ENCODE results near the gene COX7A1. TPM values are rescaled to one million over a fixed set of nuclear protein-coding genes. Genes with fewer than 3 reads are reported as not detected.
"Not testable (repeated sequence)": the region's sequence is repeated elsewhere in the genome, so short reads cannot be mapped to it uniquely, and the experiment has no call there.

The COX7A1 gene
- not detected for total RNA-seq

- Mint-ChIP-seq H3K4me1 (ENCODE audit: low read depth) (no peaks in the 10 kb centered on the region), H3K4me3 (no peak within 1 kb of the TSS), H3K9me3 (no peaks in the 10 kb centered on the region), H3K36me3 (ENCODE audit: insufficient read depth) (peaks cover 22% of the 10 kb centered on the region), H3K27me3 (ENCODE audit: low read depth) (no peaks in the 10 kb centered on the region)
- DNase-seq (no peak), ATAC-seq (no peak)
These were observed at the start of gene COX7A1 for GRCh38 chr19:36152352-36153091. Gene COX7A1, minus strand, starts transcription at chr19:36152447. Its CDS starts 40 bp downstream, at chr19:36152407.

- no peak for DNase-seq
- Mint-ChIP-seq H3K36me3 (ENCODE audit: insufficient read depth) (peaks cover 15% of the 10 kb centered on the region), H3K27me3 (ENCODE audit: low read depth) (no peaks in the 10 kb centered on the region), H3K9me3 (no peaks in the 10 kb centered on the region), H3K4me1 (ENCODE audit: low read depth) (no peaks in the 10 kb centered on the region), H3K4me3 (no peak overlapping the region)
- ATAC-seq, result no peak
These were observed 49.4 kb upstream of the COX7A1 start for GRCh38 chr19:36201684-36202083.

- no peak for DNase-seq
- Mint-ChIP-seq H3K4me3 (no peak overlapping the region), H3K9me3 (no peaks in the 10 kb centered on the region), H3K4me1 (ENCODE audit: low read depth) (no peaks in the 10 kb centered on the region), H3K27me3 (ENCODE audit: low read depth) (no peaks in the 10 kb centered on the region), H3K36me3 (ENCODE audit: insufficient read depth) (peaks cover 18% of the 10 kb centered on the region)
- ATAC-seq, result no peak
These were observed 45.9 kb upstream of the COX7A1 start for GRCh38 chr19:36198119-36198518.

- H3K4me1 Mint-ChIP-seq (ENCODE audit: low read depth), result no peaks in the 10 kb centered on the region
- H3K27me3 Mint-ChIP-seq (ENCODE audit: low read depth), result no peaks in the 10 kb centered on the region
- no peak for ATAC-seq
- no peak for DNase-seq
- no peak overlapping the region for H3K4me3 Mint-ChIP-seq
- H3K9me3 Mint-ChIP-seq, result no peaks in the 10 kb centered on the region
- H3K36me3 Mint-ChIP-seq (ENCODE audit: insufficient read depth), result peaks cover 22% of the 10 kb centered on the region
These were observed 44.0 kb upstream of the COX7A1 start for GRCh38 chr19:36196249-36196648.

- not testable (repeated sequence) for H3K4me3 Mint-ChIP-seq; DNase-seq; ATAC-seq; H3K4me1 Mint-ChIP-seq (ENCODE audit: low read depth); H3K27me3 Mint-ChIP-seq (ENCODE audit: low read depth); H3K9me3 Mint-ChIP-seq
- H3K36me3 Mint-ChIP-seq (ENCODE audit: insufficient read depth), result peaks cover 19% of the 10 kb centered on the region
These were observed 34.5 kb upstream of the COX7A1 start for GRCh38 chr19:36186722-36187121.

GRCh38 chr19:36183245-36183628, 31.0 kb upstream of the COX7A1 start:
- no peak for DNase-seq
- no peak for ATAC-seq
- Mint-ChIP-seq H3K27me3 (ENCODE audit: low read depth) (no peaks in the 10 kb centered on the region), H3K36me3 (ENCODE audit: insufficient read depth) (peaks cover 11% of the 10 kb centered on the region), H3K4me3 (no peak overlapping the region), H3K4me1 (ENCODE audit: low read depth) (no peaks in the 10 kb centered on the region), H3K9me3 (no peaks in the 10 kb centered on the region)

GRCh38 chr19:36182612-36183244, 30.5 kb upstream of the COX7A1 start:
- no peak for ATAC-seq
- H3K4me1 Mint-ChIP-seq (ENCODE audit: low read depth), result no peaks in the 10 kb centered on the region
- H3K36me3 Mint-ChIP-seq (ENCODE audit: insufficient read depth), result peaks cover 11% of the 10 kb centered on the region
- no peaks in the 10 kb centered on the region for H3K27me3 Mint-ChIP-seq (ENCODE audit: low read depth)
- no peak overlapping the region for H3K4me3 Mint-ChIP-seq
- DNase-seq, result no peak
- no peaks in the 10 kb centered on the region for H3K9me3 Mint-ChIP-seq

GRCh38 chr19:36179077-36179476, 26.8 kb upstream of the COX7A1 start:
- not testable (repeated sequence) for H3K27me3 Mint-ChIP-seq (ENCODE audit: low read depth); DNase-seq; ATAC-seq; H3K4me1 Mint-ChIP-seq (ENCODE audit: low read depth); H3K4me3 Mint-ChIP-seq; H3K9me3 Mint-ChIP-seq
- peaks cover 11% of the 10 kb centered on the region for H3K36me3 Mint-ChIP-seq (ENCODE audit: insufficient read depth)

GRCh38 chr19:36173846-36174245, 21.6 kb upstream of the COX7A1 start:
- not testable (repeated sequence) for H3K27me3 Mint-ChIP-seq (ENCODE audit: low read depth); H3K9me3 Mint-ChIP-seq; H3K4me1 Mint-ChIP-seq (ENCODE audit: low read depth); DNase-seq; ATAC-seq; H3K4me3 Mint-ChIP-seq; H3K36me3 Mint-ChIP-seq (ENCODE audit: insufficient read depth)

- ATAC-seq, result no peak
- Mint-ChIP-seq H3K36me3 (ENCODE audit: insufficient read depth) (no peaks in the 10 kb centered on the region), H3K4me3 (no peak overlapping the region), H3K27me3 (ENCODE audit: low read depth) (no peaks in the 10 kb centered on the region), H3K4me1 (ENCODE audit: low read depth) (peaks cover 2% of the 10 kb centered on the region), H3K9me3 (no peaks in the 10 kb centered on the region)
- no peak for DNase-seq
These were observed 20.6 kb upstream of the COX7A1 start for GRCh38 chr19:36172852-36173251.

- H3K4me1 Mint-ChIP-seq (ENCODE audit: low read depth), result peaks cover 2% of the 10 kb centered on the region
- no peak for ATAC-seq
These were observed 17.0 kb upstream of the COX7A1 start for GRCh38 chr19:36169084-36169760.

GRCh38 chr19:36163813-36164212, 11.6 kb upstream of the COX7A1 start:
- H3K4me3 Mint-ChIP-seq, result no peak overlapping the region
- no peak for ATAC-seq
- DNase-seq, result no peak
- no peaks in the 10 kb centered on the region for H3K36me3 Mint-ChIP-seq (ENCODE audit: insufficient read depth)
- no peaks in the 10 kb centered on the region for H3K27me3 Mint-ChIP-seq (ENCODE audit: low read depth)
- H3K4me1 Mint-ChIP-seq (ENCODE audit: low read depth), result no peaks in the 10 kb centered on the region
- no peaks in the 10 kb centered on the region for H3K9me3 Mint-ChIP-seq

More at GRCh38 chr19:36169084-36169760, 17.0 kb upstream of the COX7A1 start:
- Mint-ChIP-seq H3K27me3 (ENCODE audit: low read depth) (no peaks in the 10 kb centered on the region), H3K9me3 (no peaks in the 10 kb centered on the region), H3K4me3 (no peak overlapping the region), H3K36me3 (ENCODE audit: insufficient read depth) (no peaks in the 10 kb centered on the region)
- DNase-seq, result no peak

- H3K4me1 Mint-ChIP-seq (ENCODE audit: low read depth), result no peaks in the 10 kb centered on the region
- H3K9me3 Mint-ChIP-seq, result no peaks in the 10 kb centered on the region
- H3K36me3 Mint-ChIP-seq (ENCODE audit: insufficient read depth), result peaks cover 1% of the 10 kb centered on the region
- DNase-seq (no peak), ATAC-seq (no peak)
- no peak overlapping the region for H3K4me3 Mint-ChIP-seq
- H3K27me3 Mint-ChIP-seq (ENCODE audit: low read depth), result no peaks in the 10 kb centered on the region
These were observed 8.8 kb upstream of the COX7A1 start for GRCh38 chr19:36160821-36161596.

GRCh38 chr19:36153126-36153525, 879 bp upstream of the COX7A1 start:
- ATAC-seq, result no peak
- Mint-ChIP-seq H3K27me3 (ENCODE audit: low read depth) (no peaks in the 10 kb centered on the region), H3K9me3 (no peaks in the 10 kb centered on the region), H3K36me3 (ENCODE audit: insufficient read depth) (peaks cover 22% of the 10 kb centered on the region), H3K4me3 (no peak overlapping the region), H3K4me1 (ENCODE audit: low read depth) (no peaks in the 10 kb centered on the region)
- no peak for DNase-seq

Data from activated T-cell treated with anti-CD3 and anti-CD28 coated beads, Interleukin-2, amount 50 U/mL, for 4 hours (primary cell).